Endothelial cell (in vitro differentiated cells): ENCODE data around the gene SAFB2. TPM values are rescaled to one million over a fixed set of nuclear protein-coding genes. Genes with fewer than 3 reads are reported as not detected.

Experiments used
- DNase-seq: peaks from one replicate; pipeline ENCODE4 v3.0.0; 2021; ENCODE audit warnings: low spot score
- H3K27ac Mint-ChIP-seq: one replicate; pipeline ENCODE4 v1.8.0; 2021; ENCODE audit warnings: mixed read lengths, inconsistent platforms; ENCODE audit not compliant: unreplicated experiment
- H3K27me3 Mint-ChIP-seq: one replicate; pipeline ENCODE4 v1.8.0; 2021; ENCODE audit warnings: mild to moderate bottlenecking, moderate library complexity, mixed read lengths, inconsistent platforms; ENCODE audit not compliant: unreplicated experiment
- H3K36me3 Mint-ChIP-seq: one replicate; pipeline ENCODE4 v1.8.0; 2021; ENCODE audit warnings: mild to moderate bottlenecking, low read depth, mixed read lengths, inconsistent platforms; ENCODE audit not compliant: unreplicated experiment
- H3K4me1 Mint-ChIP-seq: one replicate; pipeline ENCODE4 v1.8.0; 2021; ENCODE audit warnings: mild to moderate bottlenecking, mixed read lengths, inconsistent platforms; ENCODE audit not compliant: unreplicated experiment
- H3K4me3 Mint-ChIP-seq: one replicate; pipeline ENCODE4 v1.8.0; 2021; ENCODE audit warnings: mild to moderate bottlenecking, mixed read lengths, inconsistent platforms; ENCODE audit not compliant: unreplicated experiment
- H3K9me3 Mint-ChIP-seq: one replicate; pipeline ENCODE4 v1.8.0; 2021; ENCODE audit warnings: mixed read lengths, inconsistent platforms; ENCODE audit not compliant: unreplicated experiment
- total RNA-seq: library from RNA; stranded (reverse); fragmentation: NEBNext Ultra II Directional; extraction: Animal tissue kit (Norgen Biotek cat#: 25700); gene quantifications from one replicate; pipeline ENCODE4 v1.2.1, GENCODE V29; 2021; ENCODE audit not compliant: unreplicated experiment
- TF ChIP-seq, protein P1 (sequence below): fragments of 200-600 bp; sonication (generic); IDR thresholded peaks from one replicate; pipeline ENCODE4 v1.5.0; 2021; ENCODE audit warnings: antibody characterized with exemption; ENCODE audit not compliant: unreplicated experiment

The SAFB2 gene
- total RNA-seq, 1 donor from 2014 or later, result 85.5 TPM

DNA sequence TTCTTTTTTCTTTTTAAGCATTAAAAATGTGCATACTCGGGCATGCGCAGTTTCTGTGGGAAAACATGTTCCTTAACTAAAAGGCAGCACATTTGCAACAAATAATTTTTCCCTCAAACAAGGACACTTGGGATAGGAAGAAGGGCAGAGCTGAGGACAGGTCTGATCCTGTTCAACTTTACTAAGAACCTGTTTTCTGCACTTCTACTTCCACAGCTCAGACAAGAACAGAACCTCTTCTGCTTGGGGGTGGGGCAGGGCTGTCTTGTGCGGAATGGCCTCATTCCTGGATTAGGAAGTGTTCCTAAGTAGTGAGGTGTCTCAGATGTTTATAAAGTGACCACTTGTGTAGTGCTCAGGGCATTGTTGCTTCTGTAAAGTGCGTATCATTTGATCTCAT is 18.6 kb upstream of the SAFB2 start:
- no peak for DNase-seq
- Mint-ChIP-seq H3K27ac (no peak overlapping the region), H3K9me3 (no peaks in the 10 kb centered on the region), H3K4me3 (no peak overlapping the region), H3K27me3 (no peaks in the 10 kb centered on the region), H3K36me3 (peaks cover 30% of the 10 kb centered on the region), H3K4me1 (no peaks in the 10 kb centered on the region)
- TF ChIP-seq, protein P1, sequence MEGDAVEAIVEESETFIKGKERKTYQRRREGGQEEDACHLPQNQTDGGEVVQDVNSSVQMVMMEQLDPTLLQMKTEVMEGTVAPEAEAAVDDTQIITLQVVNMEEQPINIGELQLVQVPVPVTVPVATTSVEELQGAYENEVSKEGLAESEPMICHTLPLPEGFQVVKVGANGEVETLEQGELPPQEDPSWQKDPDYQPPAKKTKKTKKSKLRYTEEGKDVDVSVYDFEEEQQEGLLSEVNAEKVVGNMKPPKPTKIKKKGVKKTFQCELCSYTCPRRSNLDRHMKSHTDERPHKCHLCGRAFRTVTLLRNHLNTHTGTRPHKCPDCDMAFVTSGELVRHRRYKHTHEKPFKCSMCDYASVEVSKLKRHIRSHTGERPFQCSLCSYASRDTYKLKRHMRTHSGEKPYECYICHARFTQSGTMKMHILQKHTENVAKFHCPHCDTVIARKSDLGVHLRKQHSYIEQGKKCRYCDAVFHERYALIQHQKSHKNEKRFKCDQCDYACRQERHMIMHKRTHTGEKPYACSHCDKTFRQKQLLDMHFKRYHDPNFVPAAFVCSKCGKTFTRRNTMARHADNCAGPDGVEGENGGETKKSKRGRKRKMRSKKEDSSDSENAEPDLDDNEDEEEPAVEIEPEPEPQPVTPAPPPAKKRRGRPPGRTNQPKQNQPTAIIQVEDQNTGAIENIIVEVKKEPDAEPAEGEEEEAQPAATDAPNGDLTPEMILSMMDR, result no peak

DNA sequence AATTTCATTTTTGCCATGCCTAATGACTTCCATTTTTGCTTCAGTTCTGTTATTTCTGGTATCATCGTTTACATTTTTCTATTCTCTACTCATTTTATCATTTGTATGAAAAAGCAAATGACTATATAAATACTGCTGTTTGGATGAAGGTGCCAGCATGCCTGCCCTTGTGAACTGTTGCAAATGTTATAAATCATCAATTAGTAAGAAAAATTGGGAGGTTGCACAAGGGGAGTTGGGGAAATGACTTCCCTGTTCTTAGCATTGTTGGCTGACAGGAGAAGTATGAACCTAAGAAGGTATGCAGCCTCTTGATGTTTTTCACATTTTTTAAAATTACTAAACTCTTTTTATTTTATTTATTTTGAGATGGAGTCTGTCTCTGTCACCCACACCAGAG is 15.4 kb upstream of the SAFB2 start:
- H3K9me3 Mint-ChIP-seq, result no peaks in the 10 kb centered on the region
- no peak overlapping the region for H3K27ac Mint-ChIP-seq
- TF ChIP-seq, protein P1, result no peak
- no peaks in the 10 kb centered on the region for H3K27me3 Mint-ChIP-seq
- no peak overlapping the region for H3K4me3 Mint-ChIP-seq
- no peak for DNase-seq
- H3K4me1 Mint-ChIP-seq, result peaks cover 4% of the 10 kb centered on the region
- peaks cover 9% of the 10 kb centered on the region for H3K36me3 Mint-ChIP-seq

DNA sequence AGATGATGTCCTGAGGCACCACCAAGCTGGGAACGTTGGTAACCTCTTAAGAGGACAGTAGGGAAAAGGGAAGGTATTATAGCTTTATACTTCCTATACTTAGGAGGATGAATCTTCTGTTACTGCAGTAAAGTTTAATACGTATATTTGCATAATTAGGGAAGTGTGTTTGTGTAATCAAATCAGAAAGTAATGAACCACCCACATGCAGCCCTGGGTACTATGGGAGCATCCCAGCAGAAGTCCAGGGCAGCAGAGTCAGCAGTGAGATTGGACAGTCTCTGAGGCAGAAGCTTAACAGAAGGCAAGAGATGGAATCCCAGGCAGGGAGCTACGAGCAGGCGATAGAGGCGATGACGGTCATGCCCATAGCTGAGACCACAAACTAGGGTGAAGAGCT is 12.9 kb upstream of the SAFB2 start:
- no peaks in the 10 kb centered on the region for H3K27me3 Mint-ChIP-seq
- TF ChIP-seq, protein P1, result no peak
- peaks cover 8% of the 10 kb centered on the region for H3K36me3 Mint-ChIP-seq
- no peak for DNase-seq
- H3K9me3 Mint-ChIP-seq, result no peaks in the 10 kb centered on the region
- H3K4me3 Mint-ChIP-seq, result no peak overlapping the region
- H3K4me1 Mint-ChIP-seq, result peaks cover 21% of the 10 kb centered on the region
- H3K27ac Mint-ChIP-seq, result no peak overlapping the region

DNA sequence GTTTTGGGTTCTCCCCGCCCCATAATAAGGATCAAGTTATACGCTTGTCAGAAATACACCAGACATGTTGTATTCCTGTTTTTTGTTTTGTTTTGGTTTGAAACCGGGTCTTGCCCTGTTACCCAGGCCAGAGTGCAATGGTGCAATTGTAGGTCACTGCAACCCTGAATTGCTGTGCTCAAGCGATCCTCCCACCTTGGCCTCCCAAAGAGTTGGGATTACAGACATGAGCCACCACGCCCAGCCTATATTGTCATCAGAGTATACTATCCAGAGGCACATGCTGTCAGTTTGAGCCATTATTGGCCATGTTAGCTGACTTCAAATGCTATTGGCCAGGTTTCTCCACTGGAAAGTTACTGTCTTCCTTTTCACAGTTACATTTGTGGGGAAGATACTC is 10.1 kb upstream of the SAFB2 start:
- TF ChIP-seq, protein P1, result no peak
- Mint-ChIP-seq H3K9me3 (no peaks in the 10 kb centered on the region), H3K4me1 (peaks cover 24% of the 10 kb centered on the region), H3K27me3 (no peaks in the 10 kb centered on the region), H3K27ac (no peak overlapping the region), H3K36me3 (peaks cover 13% of the 10 kb centered on the region), H3K4me3 (no peak overlapping the region)
- DNase-seq, result no peak

DNA sequence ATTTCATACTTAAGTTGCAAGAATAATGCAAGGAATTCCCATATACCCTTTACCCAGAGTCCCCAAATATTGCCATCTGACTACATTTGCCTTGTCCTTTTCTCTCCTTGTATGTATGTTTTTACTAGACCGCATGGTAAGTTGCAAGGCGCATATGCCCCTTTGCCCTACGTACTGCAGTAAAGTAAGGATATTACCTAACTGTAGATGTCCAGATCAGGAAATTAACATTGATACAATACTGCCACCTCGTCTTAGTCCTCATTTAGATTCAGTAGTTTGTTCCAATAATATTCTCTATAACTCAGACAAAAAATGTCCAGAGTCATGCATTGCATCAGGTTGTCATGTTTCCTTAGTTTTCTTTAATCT is 9.7 kb upstream of the SAFB2 start:
- H3K4me3 Mint-ChIP-seq, result peak overlapping the region; percentile 17
- H3K27ac Mint-ChIP-seq, result no peak overlapping the region
- H3K9me3 Mint-ChIP-seq, result no peaks in the 10 kb centered on the region
- H3K36me3 Mint-ChIP-seq, result peaks cover 17% of the 10 kb centered on the region
- H3K27me3 Mint-ChIP-seq, result no peaks in the 10 kb centered on the region
- peaks cover 27% of the 10 kb centered on the region for H3K4me1 Mint-ChIP-seq
- TF ChIP-seq, protein P1, result no peak
- no peak for DNase-seq
